ENCODE data around the gene IFFO2.

IFFO2 gene

GRCh38 chr1:18919197-18919905 is 37.1 kb downstream of the IFFO2 start:
- DNase-seq (ENCODE audit: low read depth in 2 of 2) = no peak

- no peak for DNase-seq (ENCODE audit: low read depth in 2 of 2)
Measured at GRCh38 chr1:18918417-18918816, 38.1 kb downstream of the IFFO2 start.

GRCh38 chr1:18917071-18917799 is 39.2 kb downstream of the IFFO2 start:
- no peak for DNase-seq (ENCODE audit: low read depth in 2 of 2)

GRCh38 chr1:18915341-18915740 is 41.1 kb downstream of the IFFO2 start:
- DNase-seq (ENCODE audit: low read depth in 2 of 2) = no peak

- DNase-seq (ENCODE audit: low read depth in 2 of 2) = peak; percentile 48 to 51
Measured at GRCh38 chr1:18913065-18913835, 43.2 kb downstream of the IFFO2 start.

GRCh38 chr1:18912550-18912949 is 43.9 kb downstream of the IFFO2 start:
- no peak for DNase-seq (ENCODE audit: low read depth in 2 of 2)

GRCh38 chr1:18908911-18909771 is 47.3 kb downstream of the IFFO2 start:
- no peak for DNase-seq (ENCODE audit: low read depth in 2 of 2)

GRCh38 chr1:18907917-18908845 is 48.3 kb downstream of the IFFO2 start:
- no peak for DNase-seq (ENCODE audit: low read depth in 2 of 2)

- DNase-seq (ENCODE audit: low read depth in 2 of 2) = peak; percentile 30 to 34
Measured at GRCh38 chr1:18907021-18907916, 49.2 kb downstream of the IFFO2 start.

GRCh38 chr1:18903291-18903756 is 53.2 kb downstream of the IFFO2 start:
- DNase-seq (ENCODE audit: low read depth in 2 of 2) = no peak

- DNase-seq (ENCODE audit: low read depth in 2 of 2) = peak; percentile 83 to 88
Measured at GRCh38 chr1:18902523-18903290, 53.8 kb downstream of the IFFO2 start, which contains the start of gene ALDH4A1. TSS of gene ALDH4A1 (minus strand) at chr1:18902555. CDS start at chr1:18902523, 32 bp downstream.

- no peak for DNase-seq (ENCODE audit: low read depth in 2 of 2)
Measured at GRCh38 chr1:18901952-18902522, 54.4 kb downstream of the IFFO2 start.

GRCh38 chr1:18901147-18901951 is 55.1 kb downstream of the IFFO2 start:
- DNase-seq (ENCODE audit: low read depth in 2 of 2) = no peak

GRCh38 chr1:18900303-18900841 is 56.1 kb downstream of the IFFO2 start:
- no peak for DNase-seq (ENCODE audit: low read depth in 2 of 2)

GRCh38 chr1:18899363-18900049 is 57.0 kb downstream of the IFFO2 start:
- no peak for DNase-seq (ENCODE audit: low read depth in 2 of 2)

- no peak for DNase-seq (ENCODE audit: low read depth in 2 of 2)
Measured at GRCh38 chr1:18898567-18898966, 57.9 kb downstream of the IFFO2 start.

Data from activated CD8-positive, alpha-beta memory T cell treated with anti-CD3 and anti-CD28 coated beads for 4 hours (primary cell).